Neural cell (in vitro differentiated cells): ENCODE measurements around the gene NTNG1. TPM values are rescaled to one million over a fixed set of nuclear protein-coding genes. Genes with fewer than 3 reads are reported as not detected.
A peak's percentile ranks its signal among the peaks of the same experiment; 100 is the strongest.

Experiments used
- H2AFZ ChIP-seq: fragments of 200-600, 300-800 bp; sonication (generic), shearing (Covaris generic); 2 replicates; pipeline ENCODE4 v1.6.0; 2014; ENCODE audit warnings: low read depth, mild to moderate bottlenecking, antibody characterized with exemption, low read length, moderate library complexity
- H3F3A ChIP-seq: fragments of 200-600 bp; shearing (Covaris generic); 2 replicates; pipeline ENCODE4 v1.6.1; 2016; ENCODE audit warnings: mild to moderate bottlenecking, moderate library complexity, mixed read lengths, antibody characterized with exemption, low read length; ENCODE audit not compliant: insufficient read depth, poor library complexity, severe bottlenecking
- H3K27ac ChIP-seq: fragments of 200-600, 300-800 bp; sonication (generic), shearing (Covaris generic); 2 replicates; pipeline ENCODE4 v1.5.1; 2014; ENCODE audit warnings: mild to moderate bottlenecking, low read length, moderate library complexity
- H3K27me3 ChIP-seq: fragments of 300-800, 200-600 bp; sonication (generic), shearing (Covaris generic); 2 replicates; pipeline ENCODE4 v1.6.0; 2014; ENCODE audit warnings: mild to moderate bottlenecking, low read depth, low read length, moderate library complexity; ENCODE audit not compliant: insufficient read depth
- H3K36me3 ChIP-seq: fragments of 300-800, 200-600 bp; sonication (generic), shearing (Covaris generic); 2 replicates; pipeline ENCODE4 v1.5.1; 2014; ENCODE audit warnings: mild to moderate bottlenecking, antibody characterized with exemption, low read length, moderate library complexity; ENCODE audit not compliant: insufficient read depth
- H3K4me2 ChIP-seq: fragments of 300-800, 200-600 bp; sonication (generic), shearing (Covaris generic); 2 replicates; pipeline ENCODE4 v1.6.0; 2014; ENCODE audit warnings: mild to moderate bottlenecking, low read length
- H3K4me3 ChIP-seq: fragments of 300-800, 200-600 bp; sonication (generic), shearing (Covaris generic); 2 replicates; pipeline ENCODE4 v1.5.1; 2014; ENCODE audit warnings: mild to moderate bottlenecking, low read length, moderate library complexity
- H3K79me2 ChIP-seq: fragments of 200-600 bp; shearing (Covaris generic); replicated peaks from 2 replicates; pipeline ENCODE4 v1.6.0; 2014; ENCODE audit warnings: mild to moderate bottlenecking, low read length, moderate library complexity; ENCODE audit not compliant: insufficient read depth
- H3K9ac ChIP-seq: fragments of 300-800, 200-600 bp; sonication (generic), shearing (Covaris generic); 2 replicates; pipeline ENCODE4 v1.6.1; 2016; ENCODE audit warnings: mild to moderate bottlenecking, low read length, mixed read lengths
- H3K9me2 ChIP-seq: fragments of 200-600 bp; shearing (Covaris generic); 2 replicates; pipeline ENCODE4 v1.6.1; 2016; ENCODE audit warnings: mild to moderate bottlenecking, low read length, mixed read lengths; ENCODE audit not compliant: insufficient read depth
- H3K9me3 ChIP-seq: fragments of 200-600, 300-800 bp; sonication (generic), shearing (Covaris generic); 2 replicates; pipeline ENCODE4 v1.6.1; 2016; ENCODE audit warnings: mild to moderate bottlenecking, mixed run types, low read length, moderate library complexity, mixed read lengths
- H4K20me1 ChIP-seq: fragments of 200-600 bp; shearing (Covaris generic); 2 replicates; pipeline ENCODE4 v1.6.1; 2016; ENCODE audit warnings: mild to moderate bottlenecking, mixed run types; ENCODE audit not compliant: insufficient read depth
- EP300 ChIP-seq: fragments of 450-650 bp; conservative IDR thresholded peaks from 2 replicates; pipeline ENCODE4 v1.6.1; 2014; ENCODE audit warnings: antibody characterized with exemption, mild to moderate bottlenecking, moderate library complexity; ENCODE audit not compliant: poor library complexity, severe bottlenecking
- EZH2 ChIP-seq: fragments of 200-600, 300-800 bp; shearing (Covaris generic), sonication (generic); IDR thresholded peaks from 2 replicates; pipeline ENCODE4 v1.6.1; 2014; ENCODE audit warnings: antibody characterized with exemption, low read length, borderline replicate concordance, mild to moderate bottlenecking; ENCODE audit not compliant: insufficient read depth, poor library complexity, severe bottlenecking
- MXI1 ChIP-seq: fragments of 450-650 bp; conservative IDR thresholded peaks from 2 replicates; pipeline ENCODE4 v1.6.1; 2014; ENCODE audit warnings: antibody characterized with exemption, mild to moderate bottlenecking; ENCODE audit not compliant: poor library complexity, severe bottlenecking
- RAD21 ChIP-seq: fragments of 450-650 bp; conservative IDR thresholded peaks from 2 replicates; pipeline ENCODE4 v1.6.1; 2014; ENCODE audit warnings: antibody characterized with exemption, mild to moderate bottlenecking, moderate library complexity
- SMC3 ChIP-seq: fragments of 450-650 bp; conservative IDR thresholded peaks from 2 replicates; pipeline ENCODE4 v1.6.1; 2014; ENCODE audit warnings: antibody characterized with exemption, mild to moderate bottlenecking, moderate library complexity; ENCODE audit not compliant: poor library complexity
- polyA plus RNA-seq: library from polyadenylated mRNA; depleted of rRNA; stranded (reverse); fragments of >200 nt; gene quantifications from 2 replicates; pipeline ENCODE4 v1.2.3, GENCODE V29; 2014
- TF ChIP-seq, protein P1 (sequence below): IDR thresholded peaks from 2 replicates; pipeline ENCODE4 v1.6.1; 2012; ENCODE audit warnings: borderline replicate concordance
- TF ChIP-seq, protein P2 (sequence below): fragments of 450-650 bp; IDR thresholded peaks from 2 replicates; pipeline ENCODE4 v1.5.1; 2014; ENCODE audit warnings: antibody characterized with exemption, mild to moderate bottlenecking, moderate library complexity; ENCODE audit not compliant: poor library complexity, severe bottlenecking

NTNG1 gene
- polyA plus RNA-seq, 1 donor from 2014 or later, result not detected

DNA sequence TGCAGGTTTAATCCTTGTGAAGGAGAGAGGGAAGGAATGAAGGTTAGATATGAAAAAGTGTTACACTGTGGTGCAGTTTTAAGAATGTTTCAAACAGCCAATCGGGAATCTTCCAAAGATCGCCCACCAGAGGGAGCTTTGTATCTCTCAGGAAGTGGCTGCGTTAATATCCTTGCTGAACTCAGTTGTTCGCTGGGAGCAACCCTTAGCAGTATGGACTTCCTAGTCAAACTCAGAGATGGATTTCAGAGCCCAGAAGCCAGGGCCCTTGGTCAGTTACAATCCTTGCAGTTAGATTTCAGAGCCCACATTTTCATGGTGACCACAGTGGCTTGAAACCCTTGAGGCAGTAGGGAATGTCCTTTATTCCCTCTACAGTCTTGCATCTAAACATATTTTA lies 136.2 kb downstream of the NTNG1 start:
- TF ChIP-seq RAD21, result peak; percentile 82
- TF ChIP-seq SMC3, result peak; percentile 91
- TF ChIP-seq EZH2, result no peak
- TF ChIP-seq, protein P1, sequence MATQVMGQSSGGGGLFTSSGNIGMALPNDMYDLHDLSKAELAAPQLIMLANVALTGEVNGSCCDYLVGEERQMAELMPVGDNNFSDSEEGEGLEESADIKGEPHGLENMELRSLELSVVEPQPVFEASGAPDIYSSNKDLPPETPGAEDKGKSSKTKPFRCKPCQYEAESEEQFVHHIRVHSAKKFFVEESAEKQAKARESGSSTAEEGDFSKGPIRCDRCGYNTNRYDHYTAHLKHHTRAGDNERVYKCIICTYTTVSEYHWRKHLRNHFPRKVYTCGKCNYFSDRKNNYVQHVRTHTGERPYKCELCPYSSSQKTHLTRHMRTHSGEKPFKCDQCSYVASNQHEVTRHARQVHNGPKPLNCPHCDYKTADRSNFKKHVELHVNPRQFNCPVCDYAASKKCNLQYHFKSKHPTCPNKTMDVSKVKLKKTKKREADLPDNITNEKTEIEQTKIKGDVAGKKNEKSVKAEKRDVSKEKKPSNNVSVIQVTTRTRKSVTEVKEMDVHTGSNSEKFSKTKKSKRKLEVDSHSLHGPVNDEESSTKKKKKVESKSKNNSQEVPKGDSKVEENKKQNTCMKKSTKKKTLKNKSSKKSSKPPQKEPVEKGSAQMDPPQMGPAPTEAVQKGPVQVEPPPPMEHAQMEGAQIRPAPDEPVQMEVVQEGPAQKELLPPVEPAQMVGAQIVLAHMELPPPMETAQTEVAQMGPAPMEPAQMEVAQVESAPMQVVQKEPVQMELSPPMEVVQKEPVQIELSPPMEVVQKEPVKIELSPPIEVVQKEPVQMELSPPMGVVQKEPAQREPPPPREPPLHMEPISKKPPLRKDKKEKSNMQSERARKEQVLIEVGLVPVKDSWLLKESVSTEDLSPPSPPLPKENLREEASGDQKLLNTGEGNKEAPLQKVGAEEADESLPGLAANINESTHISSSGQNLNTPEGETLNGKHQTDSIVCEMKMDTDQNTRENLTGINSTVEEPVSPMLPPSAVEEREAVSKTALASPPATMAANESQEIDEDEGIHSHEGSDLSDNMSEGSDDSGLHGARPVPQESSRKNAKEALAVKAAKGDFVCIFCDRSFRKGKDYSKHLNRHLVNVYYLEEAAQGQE, result no peak
- TF ChIP-seq MXI1, result no peak
- TF ChIP-seq, protein P2, sequence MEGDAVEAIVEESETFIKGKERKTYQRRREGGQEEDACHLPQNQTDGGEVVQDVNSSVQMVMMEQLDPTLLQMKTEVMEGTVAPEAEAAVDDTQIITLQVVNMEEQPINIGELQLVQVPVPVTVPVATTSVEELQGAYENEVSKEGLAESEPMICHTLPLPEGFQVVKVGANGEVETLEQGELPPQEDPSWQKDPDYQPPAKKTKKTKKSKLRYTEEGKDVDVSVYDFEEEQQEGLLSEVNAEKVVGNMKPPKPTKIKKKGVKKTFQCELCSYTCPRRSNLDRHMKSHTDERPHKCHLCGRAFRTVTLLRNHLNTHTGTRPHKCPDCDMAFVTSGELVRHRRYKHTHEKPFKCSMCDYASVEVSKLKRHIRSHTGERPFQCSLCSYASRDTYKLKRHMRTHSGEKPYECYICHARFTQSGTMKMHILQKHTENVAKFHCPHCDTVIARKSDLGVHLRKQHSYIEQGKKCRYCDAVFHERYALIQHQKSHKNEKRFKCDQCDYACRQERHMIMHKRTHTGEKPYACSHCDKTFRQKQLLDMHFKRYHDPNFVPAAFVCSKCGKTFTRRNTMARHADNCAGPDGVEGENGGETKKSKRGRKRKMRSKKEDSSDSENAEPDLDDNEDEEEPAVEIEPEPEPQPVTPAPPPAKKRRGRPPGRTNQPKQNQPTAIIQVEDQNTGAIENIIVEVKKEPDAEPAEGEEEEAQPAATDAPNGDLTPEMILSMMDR, result peak; percentile 79
- Histone ChIP-seq H3K9me3 (no peaks in the 10 kb centered on the region), H3K27me3 (no peaks in the 10 kb centered on the region), H3K27ac (no peak overlapping the region), H3K79me2 (no peaks in the 10 kb centered on the region), H3K9ac (no peak overlapping the region), H4K20me1 (no peaks in the 10 kb centered on the region), H3K4me3 (no peak overlapping the region), H3K36me3 (no peaks in the 10 kb centered on the region), H3K4me2 (no peak overlapping the region), H3K9me2 (no peaks in the 10 kb centered on the region), H3F3A (no peaks in the 10 kb centered on the region), H2AFZ (no peak overlapping the region)

DNA sequence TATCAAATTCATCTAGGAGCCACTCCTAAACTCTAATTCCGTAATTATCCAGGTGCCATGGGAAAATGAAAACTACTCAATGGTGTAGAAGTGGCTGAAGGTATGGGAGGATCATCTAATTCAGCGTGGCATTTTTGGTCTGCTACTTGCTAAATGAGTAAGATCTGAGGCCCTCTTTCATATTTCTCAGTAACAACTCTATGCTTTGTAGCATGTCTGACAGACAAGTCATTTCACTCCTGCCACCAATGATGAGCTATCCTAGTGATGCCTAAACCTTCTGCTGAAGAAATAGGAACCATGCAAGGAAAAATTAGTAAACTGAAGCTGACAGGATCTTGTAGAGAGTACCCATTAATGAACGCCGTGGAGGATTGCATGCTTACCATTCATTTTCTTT lies 145.3 kb downstream of the NTNG1 start:
- Histone ChIP-seq H3K27me3 (no peaks in the 10 kb centered on the region), H3K9ac (no peak overlapping the region), H3K27ac (no peak overlapping the region), H3K4me3 (no peak overlapping the region), H3K79me2 (no peaks in the 10 kb centered on the region), H3K9me2 (no peaks in the 10 kb centered on the region), H3K36me3 (no peaks in the 10 kb centered on the region), H3K4me2 (no peak overlapping the region), H3K9me3 (no peaks in the 10 kb centered on the region), H4K20me1 (no peaks in the 10 kb centered on the region), H3F3A (no peaks in the 10 kb centered on the region), H2AFZ (no peak overlapping the region)
- TF ChIP-seq, protein P1, result no peak
- TF ChIP-seq EP300, result peak; percentile 29
